ENCODE results near the gene SH3BGRL3.

SH3BGRL3 gene

GRCh38 chr1:26293911-26294463 lies 14.1 kb downstream of the SH3BGRL3 start:
- H3K27ac ChIP-seq = no peak overlapping the region
- TF ChIP-seq, protein P1, sequence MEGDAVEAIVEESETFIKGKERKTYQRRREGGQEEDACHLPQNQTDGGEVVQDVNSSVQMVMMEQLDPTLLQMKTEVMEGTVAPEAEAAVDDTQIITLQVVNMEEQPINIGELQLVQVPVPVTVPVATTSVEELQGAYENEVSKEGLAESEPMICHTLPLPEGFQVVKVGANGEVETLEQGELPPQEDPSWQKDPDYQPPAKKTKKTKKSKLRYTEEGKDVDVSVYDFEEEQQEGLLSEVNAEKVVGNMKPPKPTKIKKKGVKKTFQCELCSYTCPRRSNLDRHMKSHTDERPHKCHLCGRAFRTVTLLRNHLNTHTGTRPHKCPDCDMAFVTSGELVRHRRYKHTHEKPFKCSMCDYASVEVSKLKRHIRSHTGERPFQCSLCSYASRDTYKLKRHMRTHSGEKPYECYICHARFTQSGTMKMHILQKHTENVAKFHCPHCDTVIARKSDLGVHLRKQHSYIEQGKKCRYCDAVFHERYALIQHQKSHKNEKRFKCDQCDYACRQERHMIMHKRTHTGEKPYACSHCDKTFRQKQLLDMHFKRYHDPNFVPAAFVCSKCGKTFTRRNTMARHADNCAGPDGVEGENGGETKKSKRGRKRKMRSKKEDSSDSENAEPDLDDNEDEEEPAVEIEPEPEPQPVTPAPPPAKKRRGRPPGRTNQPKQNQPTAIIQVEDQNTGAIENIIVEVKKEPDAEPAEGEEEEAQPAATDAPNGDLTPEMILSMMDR (IDR thresholded peaks at IDR 0.05) = no peak
- no peak for TF ChIP-seq ZFX (IDR thresholded peaks at IDR 0.05; ENCODE audit: borderline replicate concordance)

GRCh38 chr1:26295194-26296138 lies 15.6 kb downstream of the SH3BGRL3 start:
- TF ChIP-seq, protein P1 (IDR thresholded peaks at IDR 0.05) = no peak
- TF ChIP-seq ZFX (IDR thresholded peaks at IDR 0.05; ENCODE audit: borderline replicate concordance) = no peak

GRCh38 chr1:26296340-26297056 lies 16.6 kb downstream of the SH3BGRL3 start:
- H3K27ac ChIP-seq = no peak overlapping the region
- TF ChIP-seq, protein P1 (IDR thresholded peaks at IDR 0.05) = no peak
- TF ChIP-seq ZFX (IDR thresholded peaks at IDR 0.05; ENCODE audit: borderline replicate concordance) = no peak

More at GRCh38 chr1:26295194-26296138, 15.6 kb downstream of the SH3BGRL3 start:
- no peak overlapping the region for H3K27ac ChIP-seq

DNA sequence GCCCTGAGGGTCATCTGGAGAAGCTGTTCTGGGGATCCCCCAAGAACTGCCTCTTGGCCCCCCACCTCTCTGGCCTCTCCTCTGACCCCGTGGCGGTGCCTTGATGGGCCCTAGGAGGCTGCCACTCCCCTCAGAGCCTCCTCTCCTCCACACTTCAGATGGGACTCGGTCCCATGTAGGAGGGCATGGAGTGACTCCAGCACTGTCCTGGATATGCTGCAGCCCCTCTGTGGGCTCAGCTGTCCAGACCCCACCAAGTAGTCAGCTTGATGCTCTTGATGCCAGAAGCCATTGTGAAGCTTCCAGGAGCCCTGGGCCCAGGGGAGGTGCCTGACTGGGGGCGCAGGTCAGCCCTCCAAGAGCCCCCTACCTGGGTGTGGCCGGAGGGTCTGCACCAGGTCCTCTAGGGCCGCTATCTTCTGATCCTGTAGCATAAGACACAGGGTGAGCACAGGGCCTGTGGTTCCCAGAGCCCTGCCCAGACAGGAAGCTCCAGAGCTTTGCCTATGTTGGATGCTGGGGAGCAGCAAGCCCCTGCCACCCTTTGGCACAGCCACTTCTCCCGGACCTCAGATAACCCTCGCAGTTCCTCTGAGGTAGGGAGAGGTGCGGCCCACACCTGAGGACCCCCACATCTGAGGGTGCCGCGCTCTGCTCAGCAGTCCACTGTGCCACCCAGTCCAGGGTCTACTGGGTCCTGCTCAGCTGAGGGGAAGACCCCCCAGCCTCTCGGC lies 17.3 kb downstream of the SH3BGRL3 start:
- H3K27ac ChIP-seq = no peak overlapping the region
- TF ChIP-seq, protein P1 (IDR thresholded peaks at IDR 0.05) = no peak

DNA sequence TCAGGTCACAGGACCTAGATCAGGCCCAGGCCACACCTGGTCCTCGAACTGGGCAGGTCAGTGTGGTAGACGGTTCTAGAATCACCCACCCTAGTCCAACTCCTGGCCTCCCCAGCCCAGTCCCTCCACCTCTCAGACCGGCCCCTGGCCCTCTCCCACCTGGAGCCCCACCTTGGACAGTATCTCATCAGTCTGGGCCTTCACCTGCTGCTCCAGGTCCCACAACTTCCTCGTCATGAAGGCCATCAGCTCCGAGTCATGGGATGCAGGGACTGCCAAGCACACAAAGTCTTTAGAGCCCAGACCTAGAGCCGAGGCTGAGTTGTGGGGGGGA lies 17.9 kb downstream of the SH3BGRL3 start:
- H3K27ac ChIP-seq = no peak overlapping the region
- TF ChIP-seq, protein P1 (IDR thresholded peaks at IDR 0.05) = no peak
- no peak for TF ChIP-seq ZFX (IDR thresholded peaks at IDR 0.05; ENCODE audit: borderline replicate concordance)

DNA sequence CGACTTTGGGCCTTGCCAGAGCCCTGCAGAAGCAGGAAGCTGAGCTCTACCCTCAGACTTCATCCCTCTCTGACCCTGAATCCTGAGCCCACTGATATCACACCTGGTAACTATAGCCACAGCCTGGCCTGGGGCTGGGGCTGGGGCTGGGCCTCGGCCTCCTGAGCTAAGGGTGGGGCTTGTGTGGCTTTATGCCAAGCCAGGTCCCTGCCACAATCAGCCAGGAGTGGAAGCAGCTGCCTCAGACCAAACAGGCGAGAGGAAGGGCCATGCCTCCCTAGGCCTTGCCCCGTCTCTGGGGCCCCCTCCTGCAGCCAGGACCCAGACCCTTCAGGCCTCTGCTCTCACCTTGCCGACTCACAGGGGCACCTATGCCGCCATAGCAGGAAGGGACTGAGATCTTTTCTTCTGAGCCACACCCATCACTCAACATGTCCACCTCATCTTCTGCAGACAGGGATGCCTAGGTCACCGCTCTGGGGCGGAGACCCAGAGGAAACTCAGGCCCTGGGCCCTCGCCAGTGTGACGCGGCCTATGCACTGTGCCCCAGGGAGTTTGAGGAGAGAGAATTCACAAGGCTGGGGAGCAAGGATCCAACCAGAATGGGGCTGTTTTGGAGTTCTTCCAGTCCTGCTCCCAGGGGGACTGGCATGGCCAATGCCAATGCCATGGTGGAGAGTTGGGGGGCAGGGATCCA lies 20.8 kb downstream of the SH3BGRL3 start:
- H3K27ac ChIP-seq = no peak overlapping the region
- no peak for TF ChIP-seq ZFX (IDR thresholded peaks at IDR 0.05; ENCODE audit: borderline replicate concordance)
- TF ChIP-seq, protein P1 (IDR thresholded peaks at IDR 0.05) = no peak

Measured in 22Rv1 (cell line).